HG02885 (cell line): ENCODE data around the gene USP34.

ENCODE experiments used
- ATAC-seq: cut with Tn5 transposase; IDR thresholded peaks from one replicate; pipeline ENCODE4 v1.9.1; 2021; ENCODE audit warnings: mild to moderate bottlenecking; ENCODE audit not compliant: unreplicated experiment, poor library complexity

The USP34 gene

DNA sequence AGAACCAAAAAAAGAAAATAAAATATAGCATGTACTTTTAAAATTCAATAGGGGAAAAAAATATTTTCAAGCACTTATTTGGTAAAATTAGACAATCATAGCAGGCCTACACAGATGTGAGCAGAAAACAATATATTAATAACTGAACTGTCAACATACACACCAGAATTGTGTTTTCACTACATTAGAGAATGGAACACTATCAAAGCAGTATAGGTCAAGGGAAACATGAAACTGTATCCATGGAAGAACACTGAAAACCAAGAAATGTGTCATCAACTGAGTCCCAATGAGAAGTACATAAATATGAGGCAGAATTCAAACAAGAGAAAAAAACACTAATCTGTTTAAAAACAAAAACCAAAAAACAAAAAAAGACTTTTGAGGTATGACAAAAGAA lies 132.4 kb downstream of the USP34 start:
- ATAC-seq = no peak

DNA sequence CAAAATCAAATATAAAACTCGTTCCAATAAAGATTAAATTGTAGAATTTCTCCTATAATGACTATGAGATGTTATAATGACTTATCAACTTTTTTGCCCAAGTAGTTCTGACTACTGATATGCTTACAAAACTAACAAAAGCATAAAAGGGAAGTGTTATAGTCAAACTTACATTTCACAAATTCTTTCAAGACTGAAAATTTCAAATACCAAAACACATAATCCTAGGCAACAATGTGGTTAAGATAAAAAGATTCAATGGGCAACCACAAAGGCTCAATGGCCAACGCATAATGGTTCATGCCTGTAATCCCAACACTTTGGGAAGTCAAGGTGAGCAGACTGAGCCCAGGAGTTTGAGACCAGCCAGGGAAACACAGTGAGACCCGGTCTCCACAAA lies 135.7 kb downstream of the USP34 start:
- ATAC-seq = no peak

GRCh38 chr2:61334466-61334865 lies 136.4 kb downstream of the USP34 start:
- ATAC-seq = no peak

- ATAC-seq = no peak
Measured at GRCh38 chr2:61328707-61329251, 142.1 kb downstream of the USP34 start.

DNA sequence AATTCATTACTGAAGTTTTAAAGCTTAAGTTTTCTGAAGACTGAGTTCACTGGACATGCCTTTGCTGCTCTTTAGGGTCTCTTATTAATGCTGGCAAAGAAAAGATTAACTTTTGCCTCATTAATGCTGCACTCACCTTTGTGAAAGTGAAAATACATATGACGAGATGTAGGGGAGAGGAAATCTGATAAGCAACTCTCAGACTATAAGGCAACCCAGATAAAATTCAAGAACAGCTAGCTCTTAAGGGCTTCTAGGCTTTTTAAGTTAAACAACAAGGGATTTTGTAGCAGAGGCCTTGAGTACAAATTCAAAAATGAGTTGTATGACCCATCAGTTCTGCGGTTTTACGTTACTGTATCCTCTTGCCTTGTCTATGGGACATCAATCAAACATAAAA lies 143.7 kb downstream of the USP34 start:
- no peak for ATAC-seq

DNA sequence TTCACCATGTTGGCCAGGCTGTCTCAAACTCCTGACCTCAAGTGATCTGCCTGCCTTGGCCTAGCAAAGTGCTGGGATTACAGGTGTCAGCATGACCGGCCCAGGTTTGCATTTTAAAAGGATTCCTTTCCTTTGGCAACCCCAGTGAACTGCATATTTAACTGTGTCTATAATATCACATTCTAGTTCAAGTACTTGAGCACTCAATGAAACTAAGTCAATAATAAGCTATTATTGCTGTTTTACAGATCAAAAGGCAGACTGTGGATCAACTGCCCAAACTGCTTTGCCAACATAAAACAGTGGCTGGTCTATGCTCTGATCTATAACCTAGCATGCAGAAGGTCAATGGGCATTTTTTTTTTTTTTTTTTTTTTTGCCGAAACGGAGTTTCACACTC lies 144.5 kb downstream of the USP34 start:
- no peak for ATAC-seq

DNA sequence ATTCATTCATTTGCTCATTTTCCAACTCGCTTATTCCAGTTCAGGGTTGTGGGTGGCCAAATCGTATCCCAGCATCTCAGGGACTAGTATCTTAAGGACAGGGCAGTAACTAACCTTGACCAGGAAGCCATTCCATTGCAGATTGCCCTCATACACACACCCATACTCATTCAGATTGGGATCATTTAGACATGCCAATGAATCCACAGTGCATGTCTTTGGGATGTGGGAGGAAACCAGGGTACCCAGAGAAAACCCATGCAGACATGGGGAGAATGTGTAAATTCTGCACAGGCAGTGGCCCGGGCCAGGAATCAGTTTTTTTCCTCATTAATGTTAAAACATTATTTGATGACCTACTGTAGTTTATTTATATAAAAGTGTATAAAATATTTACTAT lies 150.7 kb downstream of the USP34 start:
- ATAC-seq = no peak

GRCh38 chr2:61318553-61318952 lies 152.3 kb downstream of the USP34 start:
- ATAC-seq = no peak

GRCh38 chr2:61295981-61296380 lies 174.9 kb downstream of the USP34 start:
- no peak for ATAC-seq

DNA sequence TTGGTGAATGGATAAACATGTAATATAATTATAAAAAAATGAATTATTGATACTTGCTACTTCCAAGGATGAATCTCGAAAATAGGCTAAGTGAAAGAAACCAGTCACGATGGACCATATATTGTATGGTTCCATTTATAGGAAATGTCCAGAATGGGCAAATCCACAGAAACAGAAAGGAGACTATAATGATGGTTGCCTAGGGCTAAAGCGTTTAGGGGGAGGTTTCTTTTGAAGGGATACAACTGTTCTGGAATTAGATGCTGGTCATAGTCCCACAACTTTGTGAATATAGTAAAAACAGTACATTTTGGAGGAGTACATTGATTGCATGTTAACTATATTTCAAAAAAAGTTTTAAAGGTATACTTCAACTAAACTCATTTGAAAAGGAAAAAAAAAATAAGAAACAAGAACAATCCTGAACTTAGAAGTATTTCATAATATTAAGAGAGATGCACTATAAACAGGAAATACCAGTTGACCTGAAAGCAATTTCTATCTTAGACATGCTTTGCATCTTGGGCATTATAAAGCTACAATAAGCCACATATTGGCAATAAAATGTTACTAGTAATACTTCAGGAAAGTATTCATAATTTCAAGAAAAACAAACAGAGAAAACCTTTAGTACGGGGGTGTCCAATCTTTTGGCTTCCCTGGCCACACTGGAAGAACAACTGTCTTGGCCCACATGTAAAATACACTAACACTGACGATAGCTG lies 178.9 kb downstream of the USP34 start:
- ATAC-seq = no peak

DNA sequence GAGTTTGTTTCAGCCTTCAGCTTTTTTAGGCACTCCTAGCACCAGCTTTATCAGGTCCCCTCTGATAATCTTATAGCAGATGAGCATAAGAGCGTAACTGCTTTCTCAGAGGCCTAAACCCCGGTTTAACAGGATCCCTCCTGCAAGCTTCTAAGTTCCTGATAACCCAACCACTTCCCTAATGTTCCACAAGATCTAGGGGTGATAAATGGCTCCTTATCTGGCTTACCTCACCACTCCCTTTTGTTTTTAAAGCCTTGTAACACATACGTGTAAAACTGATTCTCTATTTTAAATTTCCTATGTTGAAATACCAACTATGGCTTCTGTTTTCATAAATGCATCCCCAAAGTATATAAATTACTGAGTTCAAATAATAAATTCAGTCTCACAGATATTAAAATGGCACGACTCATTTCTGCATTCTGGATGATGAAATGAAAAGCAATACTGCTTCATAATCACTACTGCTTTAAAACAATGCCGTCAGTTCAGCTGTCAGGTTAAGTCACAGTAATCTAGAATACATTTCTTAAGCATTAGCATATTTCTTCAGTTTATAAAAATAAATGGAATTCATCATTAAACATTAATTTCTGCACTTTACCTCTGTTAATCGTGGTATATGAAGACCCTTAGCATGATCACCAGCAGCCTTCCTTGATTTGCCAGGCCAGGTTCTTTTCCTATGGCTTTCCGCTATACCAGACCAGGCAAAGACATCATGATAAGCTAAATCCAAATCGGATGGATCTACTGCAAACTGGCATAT lies 182.6 kb downstream of the USP34 start:
- no peak for ATAC-seq

DNA sequence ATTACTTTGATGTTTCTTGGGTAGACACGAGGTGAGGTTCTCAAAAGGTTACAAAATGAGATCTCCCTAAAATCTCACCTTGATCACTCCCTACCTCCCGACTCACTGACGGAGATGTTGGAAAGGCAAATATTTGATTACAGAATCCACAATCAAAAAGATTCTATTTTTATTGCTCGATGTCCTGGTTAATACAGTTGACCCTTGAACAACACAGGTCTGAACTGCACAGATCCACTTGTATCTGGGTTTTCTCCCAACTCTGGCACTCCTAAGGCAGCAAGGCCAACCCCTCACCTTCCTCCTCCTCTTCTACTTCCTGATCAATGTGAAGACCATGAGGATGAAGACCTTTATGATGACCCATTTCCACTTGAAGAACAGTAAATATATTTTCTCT lies 183.6 kb downstream of the USP34 start:
- ATAC-seq = no peak

DNA sequence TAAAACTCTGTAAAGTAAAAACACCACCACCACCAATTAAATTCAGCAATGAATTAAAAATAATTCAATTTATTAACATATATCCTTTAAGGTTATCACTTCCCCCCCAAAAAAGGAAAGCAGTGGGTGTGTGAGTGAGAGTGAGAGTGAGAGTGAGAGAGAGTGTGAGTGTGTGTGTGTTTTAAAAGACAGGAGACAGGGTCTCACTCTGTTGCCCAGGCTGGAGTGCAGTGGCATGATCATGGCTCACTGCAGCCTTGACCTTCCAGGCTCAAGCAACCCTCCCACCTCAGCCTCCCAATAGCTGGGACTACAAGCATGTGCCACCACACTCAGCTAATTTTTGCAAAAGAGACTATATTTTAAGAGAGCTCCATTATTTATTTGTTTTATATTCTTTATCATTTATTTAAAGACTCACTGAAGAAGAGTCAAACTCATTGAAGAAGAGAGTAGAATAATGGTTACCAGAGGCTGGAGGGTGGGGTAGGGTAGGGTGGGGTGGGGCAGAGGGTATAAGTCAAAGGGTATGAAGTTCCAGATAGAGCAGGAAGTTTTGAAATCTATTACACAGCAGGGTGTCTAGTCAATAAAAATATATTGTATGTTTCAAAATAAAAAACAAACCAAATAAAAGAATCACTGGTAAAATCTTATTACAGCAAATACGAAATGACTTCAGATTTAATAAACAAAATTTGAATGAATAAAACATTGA lies 187.3 kb downstream of the USP34 start:
- ATAC-seq = no peak

GRCh38 chr2:61282104-61282590 lies 188.7 kb downstream of the USP34 start:
- no peak for ATAC-seq

DNA sequence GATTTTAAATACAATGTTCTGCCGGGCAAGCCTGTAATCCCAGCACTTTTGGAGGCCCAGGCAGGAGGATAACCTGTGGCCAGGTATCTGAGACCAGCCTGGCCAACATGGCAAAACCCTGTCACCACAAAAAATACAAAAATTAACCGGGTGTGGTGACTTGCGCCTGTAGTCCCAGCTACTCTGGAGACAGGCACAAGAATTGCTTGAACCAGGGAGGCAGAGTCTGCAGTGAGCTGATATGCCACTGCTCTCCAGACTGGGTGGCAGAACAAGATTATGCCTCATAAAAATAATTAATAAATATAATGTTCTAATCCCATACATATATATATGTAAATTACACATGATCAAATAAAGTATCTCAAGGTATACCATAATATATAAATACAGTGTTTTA lies 189.6 kb downstream of the USP34 start:
- no peak for ATAC-seq

DNA sequence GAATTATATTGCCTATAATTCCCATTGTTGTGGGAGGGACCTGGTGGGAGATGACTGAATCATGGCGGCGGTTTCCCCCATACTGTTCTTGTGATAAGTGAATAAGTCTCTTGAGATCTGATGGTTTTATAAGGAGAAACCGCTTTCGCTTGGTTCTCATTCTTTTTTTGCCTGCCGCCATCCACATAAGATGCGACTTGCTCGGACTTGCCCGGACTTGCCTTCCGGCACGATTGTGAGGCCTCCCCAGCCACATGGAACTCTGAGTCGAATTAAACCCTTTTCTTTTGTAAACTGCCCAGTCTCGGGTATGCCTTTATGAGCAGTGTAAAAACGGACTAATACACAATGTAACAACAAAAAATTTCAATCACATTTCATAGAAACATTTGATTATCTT lies 193.1 kb downstream of the USP34 start:
- ATAC-seq = no peak

DNA sequence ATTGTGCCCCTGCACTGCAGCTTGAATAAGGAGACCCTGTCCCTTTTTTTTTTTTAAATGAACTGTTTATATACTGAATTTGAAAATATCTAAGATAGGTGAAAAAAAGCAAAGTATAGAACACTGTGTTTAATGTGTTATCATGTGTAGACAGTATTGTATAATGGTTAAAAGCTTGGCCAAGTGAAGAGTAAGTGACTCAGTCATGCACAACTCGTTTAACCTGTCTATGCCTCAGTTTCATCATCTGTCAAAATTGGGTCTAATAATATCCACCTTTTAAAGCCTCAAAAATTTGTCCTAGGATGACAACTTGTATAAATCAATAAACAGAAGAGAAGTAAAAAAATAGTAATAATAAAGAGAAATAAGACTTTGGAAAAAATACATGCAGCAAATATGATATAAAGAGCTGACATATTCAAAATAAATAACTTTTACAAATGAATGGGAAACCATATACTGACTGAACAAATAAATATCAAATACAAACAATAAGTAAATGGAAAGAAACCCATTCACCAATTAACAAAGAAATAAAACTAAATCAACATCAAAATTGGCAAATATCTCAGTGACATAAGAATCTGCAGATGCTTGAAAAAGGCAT lies 195.2 kb downstream of the USP34 start:
- ATAC-seq = no peak

GRCh38 chr2:61272421-61273070 lies 198.3 kb downstream of the USP34 start:
- no peak for ATAC-seq

DNA sequence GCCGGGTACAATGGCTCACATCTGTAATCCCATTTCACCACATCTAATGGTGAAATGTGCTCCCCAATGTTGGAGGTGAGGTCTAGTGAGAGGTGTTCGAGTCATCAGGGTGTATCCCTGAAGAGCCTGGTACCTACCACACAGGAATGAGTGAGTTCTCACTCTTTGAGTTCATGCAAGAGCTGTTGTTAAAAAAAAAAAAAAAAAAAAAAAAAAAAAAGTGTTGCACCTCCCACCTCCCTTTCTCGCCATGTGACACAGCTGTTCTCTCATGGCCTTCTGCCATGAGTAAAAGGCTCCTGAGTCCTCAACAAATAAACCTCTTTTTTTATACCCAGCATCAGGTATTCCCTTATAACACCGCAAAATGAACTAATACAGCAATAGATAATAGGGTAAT lies 202.6 kb downstream of the USP34 start:
- ATAC-seq = no peak
